Right atrium auricular region (tissue), 2 donors: ENCODE measurements around the gene ZNF540. TPM values are rescaled to one million over a fixed set of nuclear protein-coding genes. Genes with fewer than 3 reads are reported as not detected.

ENCODE experiments used
- DNase-seq: peaks from one replicate; pipeline ENCODE4 v3.0.0-alpha.2; 2019; ENCODE audit warnings: low spot score
- H3K27ac ChIP-seq, 2 donors: fragments of 200-600 bp; sonication (generic); 1 replicate in 1 of 2; 2 replicates in 1 of 2; pipeline ENCODE4 v1.5.1; 2016 to 2019
- H3K27me3 ChIP-seq, 2 donors: fragments of 200-600 bp; sonication (generic); one replicate each; pipeline versions ENCODE4 v1.5.1 to v1.6.0; 2017 to 2019
- H3K36me3 ChIP-seq: fragments of 200-600 bp; sonication (generic); one replicate; pipeline ENCODE4 v1.5.1; 2016
- H3K4me1 ChIP-seq, 2 donors: fragments of 200-600 bp; sonication (generic); one replicate each; pipeline versions ENCODE4 v1.5.1 to v1.6.0; 2017 to 2019
- H3K4me3 ChIP-seq, 2 donors: fragments of 200-600 bp; sonication (generic); 1 replicate in 1 of 2; 2 replicates in 1 of 2; pipeline ENCODE4 v1.5.1; 2017 to 2019; ENCODE audit warnings: mild to moderate bottlenecking in 1 of 2, moderate library complexity in 1 of 2
- H3K9me3 ChIP-seq, 2 donors: fragments of 200-600 bp; sonication (generic); one replicate each; pipeline ENCODE4 v1.5.1; 2019
- CTCF ChIP-seq, 2 donors: fragments of 200-600 bp; sonication (generic); IDR thresholded peaks; one replicate each; pipeline ENCODE4 v1.5.1; 2019; ENCODE audit warnings: antibody characterized with exemption in 2 of 2
- total RNA-seq, 2 donors: library from RNA; depleted of rRNA; stranded (reverse); fragments of >200 nt; gene quantifications; one replicate each; pipeline ENCODE4 v1.1.0, GENCODE V29; 2016

Gene ZNF540
- total RNA-seq, 2 donors from 2014 or later = 2.6 to 3.7 TPM

DNA sequence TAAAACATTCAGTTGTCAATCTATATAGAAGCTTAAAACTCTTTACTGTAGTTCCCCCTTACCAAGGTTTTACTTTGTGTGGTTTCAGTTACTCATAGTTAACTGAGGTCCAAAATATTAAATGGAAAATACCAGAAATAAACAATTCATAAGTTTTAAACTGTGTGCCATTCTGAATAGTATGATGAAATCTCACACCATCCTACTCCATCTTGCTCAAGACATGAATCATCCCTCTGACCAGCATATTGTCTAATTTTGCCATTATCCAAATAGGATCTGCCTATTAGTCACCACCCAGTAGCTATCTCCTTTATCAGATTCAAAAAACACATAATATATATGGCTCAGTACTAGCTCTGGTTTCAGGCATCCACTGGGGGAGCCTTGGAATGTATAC lies 22.5 kb upstream of the ZNF540 start:
- Histone ChIP-seq H3K27ac (no peak overlapping the region), H3K27me3 (no peaks in the 10 kb centered on the region), H3K9me3 (peaks cover 0 to 57% of the 10 kb centered on the region in 2 donors), H3K4me3 (no peak overlapping the region), H3K36me3 (peaks cover 59% of the 10 kb centered on the region), H3K4me1 (no peaks in the 10 kb centered on the region)
- DNase-seq = no peak
- no peak for TF ChIP-seq CTCF (IDR thresholded peaks at IDR 0.05)

- Histone ChIP-seq H3K27me3 (no peaks in the 10 kb centered on the region), H3K4me3 (no peak overlapping the region), H3K9me3 (no peaks in the 10 kb centered on the region), H3K4me1 (no peaks in the 10 kb centered on the region), H3K36me3 (peaks cover 76% of the 10 kb centered on the region), H3K27ac (no peak overlapping the region)
- no peak for DNase-seq
- no peak for TF ChIP-seq CTCF (IDR thresholded peaks at IDR 0.05)
Observed at GRCh38 chr19:37583340-37583739, 11.3 kb upstream of the ZNF540 start.

GRCh38 chr19:37593996-37594303 lies 726 bp upstream of the ZNF540 start:
- no peak for TF ChIP-seq CTCF (IDR thresholded peaks at IDR 0.05)
- H3K4me1 ChIP-seq = peaks cover 0 to 21% of the 10 kb centered on the region in 2 donors
- H3K27me3 ChIP-seq = no peaks in the 10 kb centered on the region
- H3K4me3 ChIP-seq = peak overlapping the region; percentile 78 to 80
- DNase-seq = no peak
- peaks cover 0 to 5% of the 10 kb centered on the region in 2 donors for H3K9me3 ChIP-seq
- peaks cover 7% of the 10 kb centered on the region for H3K36me3 ChIP-seq
- H3K27ac ChIP-seq = peak overlapping the region; percentile 95

DNA sequence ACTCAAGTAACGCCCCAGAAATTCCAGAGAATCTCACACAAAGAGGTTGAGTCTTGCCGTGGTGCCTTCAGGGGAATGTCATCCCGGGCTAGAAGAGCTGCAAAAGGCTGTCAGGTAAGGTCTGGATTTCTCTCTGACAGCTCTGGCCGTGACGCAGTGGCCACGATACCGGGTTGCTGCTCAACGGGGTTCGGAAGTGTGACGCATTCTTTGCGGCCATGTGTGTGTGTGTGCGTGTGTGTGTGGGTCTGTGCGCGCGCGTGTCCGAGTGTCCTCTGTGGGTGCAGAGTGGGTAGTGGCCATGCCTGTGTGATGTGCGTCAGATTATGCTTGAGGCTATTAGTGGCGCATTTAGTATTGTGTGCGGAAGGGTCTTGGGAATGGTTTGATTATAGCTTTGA lies 306 bp downstream of the ZNF540 start:
- peaks cover 0 to 5% of the 10 kb centered on the region in 2 donors for H3K9me3 ChIP-seq
- TF ChIP-seq CTCF (IDR thresholded peaks at IDR 0.05) = no peak
- peak; percentile 83 for DNase-seq
- peaks cover 0 to 21% of the 10 kb centered on the region in 2 donors for H3K4me1 ChIP-seq
- peak overlapping the region; percentile 95 for H3K27ac ChIP-seq
- peak overlapping the region; percentile 78 to 80 for H3K4me3 ChIP-seq
- H3K27me3 ChIP-seq = no peaks in the 10 kb centered on the region
- peaks cover 16% of the 10 kb centered on the region for H3K36me3 ChIP-seq

DNA sequence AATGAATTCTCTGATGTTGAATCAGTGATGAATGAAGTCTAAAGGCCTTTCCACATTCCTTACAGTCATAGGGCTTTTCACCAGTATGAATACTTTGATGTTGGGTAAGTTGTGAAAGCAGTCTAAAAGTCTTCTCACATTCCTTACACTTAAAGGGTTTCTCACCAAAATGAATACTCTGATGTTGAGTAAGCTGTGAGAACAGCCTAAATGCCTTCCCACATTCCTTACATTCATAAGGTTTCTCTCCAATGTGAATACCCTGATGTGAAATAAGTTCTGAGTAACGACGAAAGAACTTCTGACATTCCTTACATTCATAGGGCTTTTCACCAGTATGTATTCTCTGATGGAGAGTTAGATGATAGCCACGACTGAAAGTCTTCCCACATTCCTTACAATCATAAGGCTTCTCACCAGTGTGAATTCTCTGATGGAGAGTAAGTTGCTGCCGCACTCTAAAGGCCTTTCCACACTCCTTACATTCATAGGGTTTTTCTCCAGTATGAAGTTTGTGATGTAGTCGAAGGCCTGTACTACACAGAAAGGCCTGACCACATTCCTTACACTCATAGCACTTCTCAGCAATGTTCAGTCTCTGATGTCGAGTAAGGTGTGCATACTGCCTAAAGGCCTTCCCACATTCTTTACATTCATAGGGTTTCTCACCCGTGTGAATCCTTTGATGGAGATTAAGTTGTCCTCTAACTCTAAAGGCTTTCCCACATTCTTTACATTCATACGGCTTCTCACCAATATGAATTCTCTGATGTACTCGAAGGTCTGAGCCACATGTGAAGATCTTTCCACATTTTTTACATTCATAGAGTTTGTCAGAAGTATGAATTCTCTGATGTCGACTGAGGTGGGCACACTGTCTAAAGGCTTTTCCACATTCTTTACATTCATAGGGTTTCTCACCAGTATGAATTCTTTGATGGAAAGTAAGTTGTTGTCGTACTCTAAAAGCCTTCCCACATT lies 40.7 kb downstream of the ZNF540 start:
- H3K4me3 ChIP-seq = no peak overlapping the region
- H3K27ac ChIP-seq = no peak overlapping the region
- H3K4me1 ChIP-seq = no peaks in the 10 kb centered on the region
- H3K36me3 ChIP-seq = peaks cover 37% of the 10 kb centered on the region
- DNase-seq = no peak
- peaks cover 17 to 96% of the 10 kb centered on the region in 2 donors for H3K9me3 ChIP-seq
- TF ChIP-seq CTCF (IDR thresholded peaks at IDR 0.05) = no peak
- no peaks in the 10 kb centered on the region for H3K27me3 ChIP-seq
